ENCODE measurements around the gene OR1K1.

- TF ChIP-seq REST (IDR thresholded peaks at IDR 0.05; ENCODE audit: insufficient read depth in 1 of 2, low read depth in 2 of 2, low read length in 2 of 2) (no peak), TAF1 (IDR thresholded peaks at IDR 0.05; ENCODE audit: borderline replicate concordance, insufficient read depth, low read length) (no peak), SIN3A (IDR thresholded peaks at IDR 0.05; ENCODE audit: borderline replicate concordance, insufficient read depth, low read length) (no peak), POLR2AphosphoS5 (IDR thresholded peaks at IDR 0.05; ENCODE audit: low read depth, low read length) (no peak), FOXP2 (optimal IDR thresholded peaks at IDR 0.05; ENCODE audit: borderline replicate concordance, extremely low read depth, extremely low read length, insufficient read depth) (no peak)
Observed at GRCh38 chr9:122846371-122846940, 46.5 kb downstream of the OR1K1 start.

Data from PFSK-1 (cell line).